Measurements from ENCODE around the gene TMEM18. TPM values are rescaled to one million over a fixed set of nuclear protein-coding genes. Genes with fewer than 3 reads are reported as not detected.

TMEM18 gene
- total RNA-seq, 2 experiments from 2014 or later: 22.1 to 25.6 TPM

- CTCF ChIA-PET: no interaction called here
- H3K27ac Mint-ChIP-seq: no peak overlapping the region
Observed at GRCh38 chr2:626491-627339, 50.5 kb downstream of the TMEM18 start.

GRCh38 chr2:625415-626333 lies 51.5 kb downstream of the TMEM18 start:
- ATAC-seq: no peak
- H3K27ac Mint-ChIP-seq: no peak overlapping the region
- CTCF ChIA-PET: no interaction called here

More at GRCh38 chr2:626491-627339, 50.5 kb downstream of the TMEM18 start:
- Mint-ChIP-seq H3K27me3 (peaks cover 4% of the 10 kb centered on the region), H3K9me3 (ENCODE audit: low read depth) (peaks cover under 1% of the 10 kb centered on the region), H3K4me1 (no peaks in the 10 kb centered on the region), H3K36me3 (no peaks in the 10 kb centered on the region), H3K4me3 (no peak overlapping the region)
- DNase-seq (peak; percentile 16), ATAC-seq (no peak)

GRCh38 chr2:624551-625347 lies 52.5 kb downstream of the TMEM18 start:
- CTCF ChIA-PET: no interaction called here

More at GRCh38 chr2:625415-626333, 51.5 kb downstream of the TMEM18 start:
- H3K36me3 Mint-ChIP-seq: no peaks in the 10 kb centered on the region
- DNase-seq: peak; percentile 37
- H3K27me3 Mint-ChIP-seq: peaks cover 4% of the 10 kb centered on the region
- H3K9me3 Mint-ChIP-seq (ENCODE audit: low read depth): no peaks in the 10 kb centered on the region
- H3K4me3 Mint-ChIP-seq: no peak overlapping the region
- no peaks in the 10 kb centered on the region for H3K4me1 Mint-ChIP-seq

GRCh38 chr2:624096-624495 lies 53.1 kb downstream of the TMEM18 start:
- no peaks in the 10 kb centered on the region for H3K27me3 Mint-ChIP-seq
- CTCF ChIA-PET: no interaction called here
- no peaks in the 10 kb centered on the region for H3K9me3 Mint-ChIP-seq (ENCODE audit: low read depth)
- no peak for ATAC-seq
- no peak for DNase-seq
- no peaks in the 10 kb centered on the region for H3K36me3 Mint-ChIP-seq
- no peak overlapping the region for H3K27ac Mint-ChIP-seq
- no peak overlapping the region for H3K4me3 Mint-ChIP-seq
- H3K4me1 Mint-ChIP-seq: no peaks in the 10 kb centered on the region

More at GRCh38 chr2:624551-625347, 52.5 kb downstream of the TMEM18 start:
- Mint-ChIP-seq H3K9me3 (ENCODE audit: low read depth) (no peaks in the 10 kb centered on the region), H3K4me3 (no peak overlapping the region), H3K27me3 (peaks cover 1% of the 10 kb centered on the region), H3K4me1 (no peaks in the 10 kb centered on the region), H3K36me3 (no peaks in the 10 kb centered on the region), H3K27ac (no peak overlapping the region)
- ATAC-seq (no peak), DNase-seq (peak; percentile 9)

- H3K4me3 Mint-ChIP-seq: no peak overlapping the region
- H3K9me3 Mint-ChIP-seq (ENCODE audit: low read depth): no peaks in the 10 kb centered on the region
- ATAC-seq (no peak), DNase-seq (peak; percentile 9)
- H3K27me3 Mint-ChIP-seq: no peaks in the 10 kb centered on the region
- H3K27ac Mint-ChIP-seq: no peak overlapping the region
- H3K4me1 Mint-ChIP-seq: no peaks in the 10 kb centered on the region
- CTCF ChIA-PET: no interaction called here
- no peaks in the 10 kb centered on the region for H3K36me3 Mint-ChIP-seq
Observed at GRCh38 chr2:623130-623922, 53.9 kb downstream of the TMEM18 start.

- Mint-ChIP-seq H3K4me1 (no peaks in the 10 kb centered on the region), H3K4me3 (no peak overlapping the region), H3K27ac (no peak overlapping the region), H3K27me3 (no peaks in the 10 kb centered on the region), H3K9me3 (ENCODE audit: low read depth) (peaks cover 2% of the 10 kb centered on the region), H3K36me3 (no peaks in the 10 kb centered on the region)
- CTCF ChIA-PET: no interaction called here
- DNase-seq: peak; percentile 26
- ATAC-seq: no peak
Observed at GRCh38 chr2:622357-622756, 54.8 kb downstream of the TMEM18 start.

- no peak for ATAC-seq
- CTCF ChIA-PET: no interaction called here
Observed at GRCh38 chr2:621303-622099, 55.7 kb downstream of the TMEM18 start.

GRCh38 chr2:620471-621302 lies 56.5 kb downstream of the TMEM18 start:
- Mint-ChIP-seq H3K36me3 (no peaks in the 10 kb centered on the region), H3K4me3 (no peak overlapping the region), H3K4me1 (no peaks in the 10 kb centered on the region), H3K27me3 (peaks cover 3% of the 10 kb centered on the region), H3K27ac (no peak overlapping the region), H3K9me3 (ENCODE audit: low read depth) (peaks cover 2% of the 10 kb centered on the region)
- CTCF ChIA-PET: no interaction called here
- DNase-seq: peak; percentile 23
- no peak for ATAC-seq

More at GRCh38 chr2:621303-622099, 55.7 kb downstream of the TMEM18 start:
- Mint-ChIP-seq H3K4me3 (no peak overlapping the region), H3K36me3 (no peaks in the 10 kb centered on the region), H3K9me3 (ENCODE audit: low read depth) (peaks cover 2% of the 10 kb centered on the region), H3K27ac (no peak overlapping the region), H3K4me1 (no peaks in the 10 kb centered on the region), H3K27me3 (no peaks in the 10 kb centered on the region)
- DNase-seq: peak; percentile 22

GRCh38 chr2:620004-620403 lies 57.2 kb downstream of the TMEM18 start:
- H3K27ac Mint-ChIP-seq: no peak overlapping the region
- no peak for ATAC-seq

GRCh38 chr2:618422-618990 lies 58.7 kb downstream of the TMEM18 start:
- CTCF ChIA-PET: no interaction called here
- peak; percentile 8 for DNase-seq
- H3K36me3 Mint-ChIP-seq: no peaks in the 10 kb centered on the region
- H3K27me3 Mint-ChIP-seq: peaks cover 7% of the 10 kb centered on the region
- no peak overlapping the region for H3K4me3 Mint-ChIP-seq
- no peak overlapping the region for H3K27ac Mint-ChIP-seq
- ATAC-seq: no peak
- H3K4me1 Mint-ChIP-seq: no peaks in the 10 kb centered on the region
- peaks cover 2% of the 10 kb centered on the region for H3K9me3 Mint-ChIP-seq (ENCODE audit: low read depth)

More at GRCh38 chr2:620004-620403, 57.2 kb downstream of the TMEM18 start:
- H3K4me1 Mint-ChIP-seq: no peaks in the 10 kb centered on the region
- CTCF ChIA-PET: no interaction called here
- H3K36me3 Mint-ChIP-seq: no peaks in the 10 kb centered on the region
- H3K4me3 Mint-ChIP-seq: no peak overlapping the region
- peak; percentile 7 for DNase-seq
- H3K9me3 Mint-ChIP-seq (ENCODE audit: low read depth): peaks cover 2% of the 10 kb centered on the region
- peaks cover 3% of the 10 kb centered on the region for H3K27me3 Mint-ChIP-seq

- H3K27me3 Mint-ChIP-seq: peaks cover 7% of the 10 kb centered on the region
- no peaks in the 10 kb centered on the region for H3K36me3 Mint-ChIP-seq
- DNase-seq (peak; percentile 4), ATAC-seq (no peak)
- H3K4me3 Mint-ChIP-seq: no peak overlapping the region
- H3K27ac Mint-ChIP-seq: no peak overlapping the region
- no peaks in the 10 kb centered on the region for H3K4me1 Mint-ChIP-seq
- H3K9me3 Mint-ChIP-seq (ENCODE audit: low read depth): peaks cover 2% of the 10 kb centered on the region
- CTCF ChIA-PET: no interaction called here
Observed at GRCh38 chr2:618005-618404, 59.2 kb downstream of the TMEM18 start.
